ENCODE data around the gene DHRS4L2. TPM values are rescaled to one million over a fixed set of nuclear protein-coding genes. Genes with fewer than 3 reads are reported as not detected.
"Not testable (repeated sequence)": the region's sequence is repeated elsewhere in the genome, so short reads cannot be mapped to it uniquely, and the experiment has no call there.

The DHRS4L2 gene
- total and polyA plus RNA-seq, 10 donors: 9.2 to 54.4 (median 23.2) TPM

- H3K27me3 ChIP-seq (replicated peaks in 1 of 7); H3K4me1 ChIP-seq; intact Hi-C loops (cut with DNase I; ENCODE audit: low total_unique reads); H3K9me3 ChIP-seq; H3K36me3 ChIP-seq: not testable (repeated sequence)
- peak overlapping the region in 4 of 8 donors; percentile 5 to 80 (median 64) for H3K27ac ChIP-seq
- peak overlapping the region; percentile 27 to 73 (median 39) for H3K4me3 ChIP-seq
- peak; percentile 33 to 65 (median 35) for TF ChIP-seq POLR2AphosphoS5 (IDR thresholded peaks at IDR 0.05)
- 10 to 27% (median 10%) methylated on average over 6 to 58 of the region's 61 CpGs for WGBS, 5 donors
- peak; percentile 83 for DNase-seq
These were observed 19.0 kb upstream of the DHRS4L2 start for GRCh38 chr14:23969481-23970282.

- H3K27me3 ChIP-seq (replicated peaks in 1 of 7); intact Hi-C loops (cut with DNase I; ENCODE audit: low total_unique reads); H3K9me3 ChIP-seq; H3K4me1 ChIP-seq; H3K36me3 ChIP-seq; DNase-seq: not testable (repeated sequence)
- Histone ChIP-seq H3K4me3 (peak overlapping the region in 3 of 8 donors; percentile 45 to 73 (median 47)), H3K27ac (peak overlapping the region in 1 of 8 donors; percentile 72)
- 74 to 94% (median 88%) methylated on average over 4 to 15 of the region's 15 CpGs for WGBS, 5 donors
These were observed 18.5 kb upstream of the DHRS4L2 start for GRCh38 chr14:23970283-23970659.

- WGBS, 5 donors: 84 to 97% (median 88%) methylated on average over 4 to 8 of the region's 8 CpGs
- H3K4me1 ChIP-seq; H3K27me3 ChIP-seq (replicated peaks in 1 of 7); H3K27ac ChIP-seq; H3K36me3 ChIP-seq; H3K9me3 ChIP-seq; DNase-seq; intact Hi-C loops (cut with DNase I; ENCODE audit: low total_unique reads); H3K4me3 ChIP-seq: not testable (repeated sequence)
These were observed 15.6 kb upstream of the DHRS4L2 start for GRCh38 chr14:23973178-23973577.

GRCh38 chr14:23974041-23974440, 14.7 kb upstream of the DHRS4L2 start:
- not testable (repeated sequence) for H3K4me1 ChIP-seq, DNase-seq

GRCh38 chr14:23977208-23977607, 11.5 kb upstream of the DHRS4L2 start:
- H3K36me3 ChIP-seq; H3K27me3 ChIP-seq (replicated peaks in 1 of 7); intact Hi-C loops (cut with DNase I; ENCODE audit: low total_unique reads); H3K27ac ChIP-seq; DNase-seq; H3K9me3 ChIP-seq; H3K4me1 ChIP-seq; H3K4me3 ChIP-seq: not testable (repeated sequence)
- TF ChIP-seq CTCF (IDR thresholded peaks at IDR 0.05 in 8 of 11, conservative IDR thresholded peaks at IDR 0.05 in 3 of 11): peak in 7 of 11 experiments; percentile 20 to 71 (median 50)
- 48 to 69% (median 54%) methylated on average over 2 of the region's 2 CpGs for WGBS, 5 donors

More at GRCh38 chr14:23974041-23974440, 14.7 kb upstream of the DHRS4L2 start:
- H3K9me3 ChIP-seq; H3K27ac ChIP-seq; intact Hi-C loops (cut with DNase I; ENCODE audit: low total_unique reads); H3K27me3 ChIP-seq (replicated peaks in 1 of 7); H3K4me3 ChIP-seq; H3K36me3 ChIP-seq: not testable (repeated sequence)

GRCh38 chr14:23981951-23982813, 6.5 kb upstream of the DHRS4L2 start:
- H3K27me3 ChIP-seq (replicated peaks in 1 of 7); H3K27ac ChIP-seq; intact Hi-C loops (cut with DNase I; ENCODE audit: low total_unique reads); H3K9me3 ChIP-seq; H3K4me1 ChIP-seq; H3K4me3 ChIP-seq; DNase-seq; H3K36me3 ChIP-seq: not testable (repeated sequence)
- 81 to 93% (median 87%) methylated on average over 10 of the region's 10 CpGs for WGBS, 5 donors
